ENCODE measurements around the gene MRPS14. TPM values are rescaled to one million over a fixed set of nuclear protein-coding genes. Genes with fewer than 3 reads are reported as not detected.

MRPS14 gene
- total RNA-seq, 2 donors from 2014 or later: 30.3 to 30.9 TPM

GRCh38 chr1:174999216-174999935 lies 23.8 kb downstream of the MRPS14 start:
- H3K4me3 Mint-ChIP-seq: no peak overlapping the region
- peak overlapping the region; percentile 97 for H3K9ac ChIP-seq (ENCODE audit: extremely low read depth, low read length, poor library complexity, severe bottlenecking)
- H3K4me3 ChIP-seq (ENCODE audit: low read length): peak overlapping the region; percentile 89
- no peaks in the 10 kb centered on the region for H3K9me3 ChIP-seq (ENCODE audit: control insufficient read depth, low read length)
- H3K9me3 Mint-ChIP-seq: no peaks in the 10 kb centered on the region
- H3K27ac ChIP-seq (ENCODE audit: low read depth, low read length): peak overlapping the region; percentile 99
- no peaks in the 10 kb centered on the region for H3K4me1 ChIP-seq (ENCODE audit: control insufficient read depth, insufficient read depth, low read length)
- DNase-seq: peak; percentile 99
- no peak overlapping the region for H3K27ac Mint-ChIP-seq
- H3K27me3 Mint-ChIP-seq (ENCODE audit: insufficient read depth): no peaks in the 10 kb centered on the region
- peaks cover 8% of the 10 kb centered on the region for H3K36me3 ChIP-seq (ENCODE audit: control insufficient read depth, insufficient read depth, low read length)
- 0% methylated on average over 38 to 58 of the region's 58 CpGs for WGBS, 2 experiments (ENCODE audit: insufficient coverage in 1 of 2, insufficient read length in 1 of 2)
- no peaks in the 10 kb centered on the region for H3K27me3 ChIP-seq (ENCODE audit: control insufficient read depth, insufficient read depth, low read length, poor library complexity, severe bottlenecking)
- peaks cover 26% of the 10 kb centered on the region for H3K4me1 Mint-ChIP-seq
- TF ChIP-seq CTCF (conservative IDR thresholded peaks at IDR 0.05): no peak
- peaks cover 5% of the 10 kb centered on the region for H3K36me3 Mint-ChIP-seq (ENCODE audit: low read depth)

DNA sequence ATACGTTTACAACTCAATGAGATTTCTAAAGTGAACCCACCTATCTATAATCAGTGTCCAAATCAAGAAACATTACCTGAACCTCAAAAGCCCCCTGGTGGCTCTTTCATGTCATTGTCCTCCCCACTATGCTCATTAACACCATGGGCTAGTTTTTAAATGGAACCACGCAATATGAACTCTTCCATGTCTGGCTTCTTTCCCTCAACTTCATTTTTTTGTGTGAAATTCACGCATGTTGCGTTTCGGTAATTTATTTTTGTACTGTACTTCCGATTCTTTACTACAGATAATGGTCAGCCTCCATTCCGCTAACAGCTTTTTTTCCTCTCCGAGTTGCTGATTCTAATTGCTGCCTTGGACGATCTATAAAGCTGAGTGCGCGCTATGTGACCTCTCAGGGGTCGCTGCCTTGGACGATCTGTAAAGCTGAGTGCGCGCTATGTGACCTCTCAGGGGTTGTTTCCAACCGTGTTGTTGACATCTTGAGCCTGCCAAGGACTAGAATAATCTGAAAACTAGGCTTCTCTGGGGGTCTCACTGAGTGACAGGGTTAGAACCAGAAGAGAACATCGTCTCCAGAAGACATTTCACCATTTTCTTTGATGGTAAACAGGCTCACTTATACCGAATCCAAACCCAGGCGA lies 24.5 kb downstream of the MRPS14 start:
- Histone ChIP-seq H3K27me3 (ENCODE audit: control insufficient read depth, insufficient read depth, low read length, poor library complexity, severe bottlenecking) (no peaks in the 10 kb centered on the region), H3K9ac (ENCODE audit: extremely low read depth, low read length, poor library complexity, severe bottlenecking) (peak overlapping the region; percentile 97), H3K9me3 (ENCODE audit: control insufficient read depth, low read length) (no peaks in the 10 kb centered on the region), H3K4me1 (ENCODE audit: control insufficient read depth, insufficient read depth, low read length) (no peaks in the 10 kb centered on the region), H3K36me3 (ENCODE audit: control insufficient read depth, insufficient read depth, low read length) (peaks cover 5% of the 10 kb centered on the region), H3K4me3 (ENCODE audit: low read length) (peak overlapping the region; percentile 89), H3K27ac (ENCODE audit: low read depth, low read length) (peak overlapping the region; percentile 99)
- H3K4me1 Mint-ChIP-seq: peaks cover 26% of the 10 kb centered on the region
- peak; percentile 97 for TF ChIP-seq CTCF (conservative IDR thresholded peaks at IDR 0.05)
- DNase-seq: peak; percentile 63
- H3K4me3 Mint-ChIP-seq: no peak overlapping the region
- peaks cover 5% of the 10 kb centered on the region for H3K36me3 Mint-ChIP-seq (ENCODE audit: low read depth)
- WGBS, 2 experiments (ENCODE audit: insufficient coverage in 1 of 2, insufficient read length in 1 of 2): 11 to 28% methylated on average over 13 to 19 of the region's 19 CpGs
- no peaks in the 10 kb centered on the region for H3K9me3 Mint-ChIP-seq
- no peaks in the 10 kb centered on the region for H3K27me3 Mint-ChIP-seq (ENCODE audit: insufficient read depth)
- H3K27ac Mint-ChIP-seq: no peak overlapping the region

DNA sequence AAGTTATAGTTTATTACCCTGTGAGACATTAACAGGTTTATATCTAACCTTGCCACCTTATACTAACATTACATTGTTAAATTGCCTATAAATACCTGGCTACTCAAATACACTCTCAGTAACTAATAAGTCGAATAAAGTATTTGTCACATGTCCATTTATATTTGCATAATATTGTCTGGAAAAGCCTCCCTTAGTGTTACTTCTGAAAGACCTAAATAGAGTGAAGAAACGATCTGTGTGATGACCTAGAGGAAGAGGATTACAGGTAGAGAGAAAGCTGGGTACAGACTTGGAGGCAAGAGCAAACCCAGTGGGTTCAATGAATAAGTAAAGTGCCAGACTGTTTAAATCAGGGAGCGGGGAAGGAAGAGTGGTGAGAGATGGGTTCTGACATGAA lies 26.2 kb downstream of the MRPS14 start:
- 94 to 95% methylated on average over 2 to 3 of the region's 3 CpGs for WGBS, 2 experiments (ENCODE audit: insufficient coverage in 1 of 2, insufficient read length in 1 of 2)
- TF ChIP-seq CTCF (conservative IDR thresholded peaks at IDR 0.05): no peak
- no peak for DNase-seq

More for the DNA sequence above, 26.2 kb downstream of the MRPS14 start:
- Mint-ChIP-seq H3K36me3 (ENCODE audit: low read depth) (peaks cover 2% of the 10 kb centered on the region), H3K9me3 (no peaks in the 10 kb centered on the region), H3K27me3 (ENCODE audit: insufficient read depth) (no peaks in the 10 kb centered on the region), H3K4me1 (peaks cover 23% of the 10 kb centered on the region), H3K27ac (no peak overlapping the region), H3K4me3 (no peak overlapping the region)
- no peak overlapping the region for H3K27ac ChIP-seq (ENCODE audit: low read depth, low read length)
- H3K4me1 ChIP-seq (ENCODE audit: control insufficient read depth, insufficient read depth, low read length): no peaks in the 10 kb centered on the region
- H3K9ac ChIP-seq (ENCODE audit: extremely low read depth, low read length, poor library complexity, severe bottlenecking): no peak overlapping the region
- H3K9me3 ChIP-seq (ENCODE audit: control insufficient read depth, low read length): no peaks in the 10 kb centered on the region
- no peaks in the 10 kb centered on the region for H3K27me3 ChIP-seq (ENCODE audit: control insufficient read depth, insufficient read depth, low read length, poor library complexity, severe bottlenecking)
- no peak overlapping the region for H3K4me3 ChIP-seq (ENCODE audit: low read length)
- peaks cover 5% of the 10 kb centered on the region for H3K36me3 ChIP-seq (ENCODE audit: control insufficient read depth, insufficient read depth, low read length)
